CD8-positive, alpha-beta memory T cell (primary cell): ENCODE results near the gene SRGAP2C. TPM values are rescaled to one million over a fixed set of nuclear protein-coding genes. Genes with fewer than 3 reads are reported as not detected.
"Not testable (repeated sequence)": the region's sequence is repeated elsewhere in the genome, so short reads cannot be mapped to it uniquely, and the experiment has no call there.

ENCODE experiments used
- CTCF ChIA-PET: fragments of 350-600 bp; sonication (Branson Sonifier 250); formaldehyde crosslinking; loops from one replicate; lab custom pipeline; 2021; ENCODE audit warnings: antibody characterized with exemption; lab: Charles Lee
- POLR2A ChIA-PET: fragments of 350-600 bp; sonication (Branson Sonifier 250); formaldehyde crosslinking; loops from one replicate; lab custom pipeline; 2021; ENCODE audit warnings: antibody characterized with exemption; lab: Charles Lee
- DNase-seq, 5 donors: peaks; one replicate each; pipeline versions ENCODE4 v3.0.0 to v3.0.0-alpha.2; 2020 to 2022; ENCODE audit warnings: mixed read lengths in 1 of 5
- H3K27ac ChIP-seq: one replicate; pipeline ENCODE4 v1.7.0; 2013; ENCODE audit warnings: low read depth, mild to moderate bottlenecking, low read length, moderate library complexity
- H3K27me3 ChIP-seq: 2 replicates; pipeline ENCODE4 v1.7.0; 2013; ENCODE audit warnings: low read length, mild to moderate bottlenecking; ENCODE audit not compliant: insufficient read depth, poor library complexity, severe bottlenecking
- H3K36me3 ChIP-seq: 2 replicates; pipeline ENCODE4 v1.7.0; 2013; ENCODE audit warnings: mild to moderate bottlenecking, low read length, moderate library complexity; ENCODE audit not compliant: insufficient read depth
- H3K4me1 ChIP-seq: 2 replicates; pipeline ENCODE4 v1.7.0; 2013; ENCODE audit warnings: mild to moderate bottlenecking, low read length, moderate library complexity; ENCODE audit not compliant: insufficient read depth
- H3K4me3 ChIP-seq: 2 replicates; pipeline ENCODE4 v1.7.0; 2013; ENCODE audit warnings: mild to moderate bottlenecking, low read length
- H3K9me3 ChIP-seq: 2 replicates; pipeline ENCODE4 v1.7.0; 2013; ENCODE audit warnings: mild to moderate bottlenecking, low read length
- H3K27ac Mint-ChIP-seq, 8 donors: one replicate each; pipeline ENCODE4 v1.8.0; 2020 to 2021; ENCODE audit warnings: mixed read lengths in 8 of 8, mild to moderate bottlenecking in 6 of 8, inconsistent platforms in 3 of 8, moderate library complexity in 3 of 8
- H3K27me3 Mint-ChIP-seq, 2 donors: one replicate each; pipeline ENCODE4 v1.8.0; 2020 to 2021; ENCODE audit warnings: mixed read lengths in 2 of 2, mild to moderate bottlenecking in 1 of 2, moderate library complexity in 1 of 2
- H3K36me3 Mint-ChIP-seq, 3 donors: one replicate each; pipeline ENCODE4 v1.8.0; 2020 to 2021; ENCODE audit warnings: mixed read lengths in 3 of 3, inconsistent platforms in 1 of 3, mild to moderate bottlenecking in 1 of 3
- H3K4me1 Mint-ChIP-seq, 3 donors: one replicate each; pipeline ENCODE4 v1.8.0; 2020 to 2021; ENCODE audit warnings: mixed read lengths in 3 of 3, inconsistent platforms in 1 of 3, mild to moderate bottlenecking in 1 of 3
- H3K4me3 Mint-ChIP-seq, 7 donors: one replicate each; pipeline ENCODE4 v1.8.0; 2020 to 2021; ENCODE audit warnings: mixed read lengths in 7 of 7, mild to moderate bottlenecking in 6 of 7, moderate library complexity in 4 of 7, inconsistent platforms in 2 of 7
- H3K9me3 Mint-ChIP-seq, 5 donors: one replicate each; pipeline ENCODE4 v1.8.0; 2020 to 2022; ENCODE audit warnings: mixed read lengths in 5 of 5, mild to moderate bottlenecking in 3 of 5, moderate library complexity in 2 of 5, inconsistent platforms in 1 of 5
- polyA plus RNA-seq: library from polyadenylated mRNA; unstranded; fragments of 300-500 nt; fragmentation: Illumina TruSeq; gene quantifications from one replicate; pipeline ENCODE4 v1.2.3, GENCODE V29; 2021
- total RNA-seq, 2 experiments: library from RNA; stranded (reverse); gene quantifications; one replicate each; pipeline ENCODE4 v1.2.3, GENCODE V29; 2021

Gene SRGAP2C
- total and polyA plus RNA-seq, 3 experiments from 2014 or later, result 2.5 to 18.1 (median 17.1) TPM

DNA sequence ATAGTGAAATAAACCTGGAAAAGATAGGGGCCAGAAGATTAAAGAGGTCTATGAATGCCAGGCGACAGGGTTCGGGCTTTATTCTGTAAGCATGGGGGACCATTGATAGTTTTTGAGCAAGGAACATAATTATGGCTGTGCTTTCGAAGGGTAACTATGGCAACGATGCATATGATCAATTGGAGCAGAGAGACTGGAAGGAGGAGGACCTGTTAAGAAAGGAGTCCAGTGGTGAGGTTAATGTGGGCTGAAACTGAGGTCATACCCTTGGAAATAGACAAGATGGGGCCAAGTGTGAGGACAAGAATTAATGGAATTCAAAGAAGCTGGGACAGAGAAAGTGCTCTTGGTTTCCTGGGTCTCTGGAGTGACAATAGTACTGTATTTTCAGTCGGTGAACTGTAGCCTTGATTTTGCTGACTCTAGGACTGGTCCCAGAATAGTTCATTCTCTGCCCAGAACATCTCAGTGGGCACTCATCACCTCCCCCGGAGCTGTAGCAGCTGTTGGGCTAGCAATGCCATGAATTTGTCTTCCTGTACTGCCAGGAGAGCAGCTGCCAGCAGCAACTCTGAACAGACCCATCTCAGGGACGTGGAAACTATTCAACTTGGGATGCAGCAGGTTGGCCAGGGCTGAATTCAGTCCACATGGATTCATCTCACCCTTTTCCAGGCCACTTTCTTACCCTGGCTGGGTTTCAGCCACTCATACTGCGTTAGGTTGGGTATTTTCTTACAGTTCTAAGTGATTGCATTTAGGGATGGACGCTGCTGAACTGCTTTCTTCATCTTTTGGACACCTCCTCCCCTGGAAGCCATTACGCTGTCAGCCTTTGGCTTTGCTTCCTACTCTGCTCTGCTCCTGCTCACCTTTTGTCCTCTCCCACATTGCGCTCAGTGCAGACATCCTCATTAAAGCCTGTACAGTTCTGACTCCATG is 108.8 kb downstream of the SRGAP2C start:
- DNase-seq, CTCF ChIA-PET, H3K4me1 Mint-ChIP-seq, H3K36me3 Mint-ChIP-seq, H3K27me3 ChIP-seq, H3K4me1 ChIP-seq, H3K27ac Mint-ChIP-seq, H3K4me3 ChIP-seq, H3K9me3 ChIP-seq, POLR2A ChIA-PET, H3K27ac ChIP-seq, H3K9me3 Mint-ChIP-seq, H3K4me3 Mint-ChIP-seq, H3K27me3 Mint-ChIP-seq, H3K36me3 ChIP-seq: not testable (repeated sequence)

- H3K9me3 ChIP-seq, H3K4me3 ChIP-seq, H3K9me3 Mint-ChIP-seq, H3K27ac Mint-ChIP-seq, H3K27me3 Mint-ChIP-seq, POLR2A ChIA-PET, H3K27ac ChIP-seq, DNase-seq, H3K36me3 ChIP-seq, H3K4me1 Mint-ChIP-seq, H3K4me3 Mint-ChIP-seq, H3K4me1 ChIP-seq, H3K36me3 Mint-ChIP-seq, CTCF ChIA-PET, H3K27me3 ChIP-seq: not testable (repeated sequence)
These were observed 109.4 kb downstream of the SRGAP2C start for GRCh38 chr1:121294205-121294570.

- H3K27ac ChIP-seq, DNase-seq, CTCF ChIA-PET, POLR2A ChIA-PET, H3K27ac Mint-ChIP-seq, H3K4me3 Mint-ChIP-seq, H3K4me1 Mint-ChIP-seq, H3K36me3 Mint-ChIP-seq, H3K9me3 Mint-ChIP-seq, H3K9me3 ChIP-seq, H3K27me3 Mint-ChIP-seq, H3K36me3 ChIP-seq, H3K4me3 ChIP-seq, H3K27me3 ChIP-seq, H3K4me1 ChIP-seq: not testable (repeated sequence)
These were observed 111.8 kb downstream of the SRGAP2C start for GRCh38 chr1:121296563-121296962.

GRCh38 chr1:121298529-121298928 is 113.8 kb downstream of the SRGAP2C start:
- H3K36me3 Mint-ChIP-seq, H3K27ac Mint-ChIP-seq, H3K27me3 Mint-ChIP-seq, H3K9me3 ChIP-seq, H3K27me3 ChIP-seq, POLR2A ChIA-PET, H3K4me1 Mint-ChIP-seq, DNase-seq, H3K27ac ChIP-seq, H3K9me3 Mint-ChIP-seq, CTCF ChIA-PET, H3K4me3 Mint-ChIP-seq, H3K4me1 ChIP-seq, H3K4me3 ChIP-seq, H3K36me3 ChIP-seq: not testable (repeated sequence)

- H3K36me3 Mint-ChIP-seq, H3K27ac ChIP-seq, H3K27me3 Mint-ChIP-seq, H3K36me3 ChIP-seq, H3K9me3 ChIP-seq, H3K9me3 Mint-ChIP-seq, CTCF ChIA-PET, H3K27ac Mint-ChIP-seq, POLR2A ChIA-PET, H3K27me3 ChIP-seq, H3K4me3 ChIP-seq, DNase-seq, H3K4me3 Mint-ChIP-seq, H3K4me1 Mint-ChIP-seq, H3K4me1 ChIP-seq: not testable (repeated sequence)
These were observed 114.9 kb downstream of the SRGAP2C start for GRCh38 chr1:121299514-121300149.

GRCh38 chr1:121301876-121302275 is 117.1 kb downstream of the SRGAP2C start:
- H3K27me3 ChIP-seq, H3K4me1 ChIP-seq, H3K4me1 Mint-ChIP-seq, H3K27ac ChIP-seq, POLR2A ChIA-PET, H3K9me3 ChIP-seq, H3K36me3 ChIP-seq, H3K9me3 Mint-ChIP-seq, H3K4me3 ChIP-seq, H3K4me3 Mint-ChIP-seq, H3K27ac Mint-ChIP-seq, CTCF ChIA-PET, H3K36me3 Mint-ChIP-seq, H3K27me3 Mint-ChIP-seq, DNase-seq: not testable (repeated sequence)

- H3K27ac Mint-ChIP-seq, DNase-seq, H3K36me3 Mint-ChIP-seq, H3K27me3 ChIP-seq, H3K9me3 ChIP-seq, H3K4me1 ChIP-seq, H3K27ac ChIP-seq, H3K9me3 Mint-ChIP-seq, H3K4me1 Mint-ChIP-seq, POLR2A ChIA-PET, H3K4me3 Mint-ChIP-seq, H3K4me3 ChIP-seq, H3K36me3 ChIP-seq, CTCF ChIA-PET, H3K27me3 Mint-ChIP-seq: not testable (repeated sequence)
These were observed 123.0 kb downstream of the SRGAP2C start for GRCh38 chr1:121307759-121308158.

- POLR2A ChIA-PET, H3K4me1 Mint-ChIP-seq, H3K27me3 ChIP-seq, H3K27me3 Mint-ChIP-seq, H3K9me3 Mint-ChIP-seq, H3K36me3 Mint-ChIP-seq, H3K36me3 ChIP-seq, H3K4me3 Mint-ChIP-seq, H3K27ac Mint-ChIP-seq, DNase-seq, H3K4me1 ChIP-seq, H3K27ac ChIP-seq, H3K4me3 ChIP-seq, H3K9me3 ChIP-seq, CTCF ChIA-PET: not testable (repeated sequence)
These were observed 130.7 kb downstream of the SRGAP2C start for GRCh38 chr1:121315509-121315908.
